IPS-NIHi11 (cell line): ENCODE measurements around the gene VSIG2.

Experiments used
- DNase-seq: peaks from one replicate; pipeline ENCODE4 v3.0.0; 2012; ENCODE audit warnings: mixed read lengths, low spot score

VSIG2 gene

GRCh38 chr11:124748481-124749343 lies 3.3 kb downstream of the VSIG2 start:
- no peak for DNase-seq

GRCh38 chr11:124748100-124748418 lies 4.0 kb downstream of the VSIG2 start:
- DNase-seq, result no peak

- no peak for DNase-seq
These were observed 4.5 kb downstream of the VSIG2 start for GRCh38 chr11:124747406-124748099.

GRCh38 chr11:124746621-124747243 lies 5.3 kb downstream of the VSIG2 start:
- peak; percentile 94 for DNase-seq

- peak; percentile 49 for DNase-seq
These were observed 6.0 kb downstream of the VSIG2 start for GRCh38 chr11:124745835-124746620.

- no peak for DNase-seq
These were observed 6.7 kb downstream of the VSIG2 start for GRCh38 chr11:124745270-124745834.

GRCh38 chr11:124743050-124743449 lies 9.0 kb downstream of the VSIG2 start:
- DNase-seq, result no peak

GRCh38 chr11:124742555-124742954 lies 9.5 kb downstream of the VSIG2 start:
- DNase-seq, result no peak

GRCh38 chr11:124740277-124740882 lies 11.7 kb downstream of the VSIG2 start:
- DNase-seq, result no peak

- peak; percentile 98 for DNase-seq
These were observed 12.4 kb downstream of the VSIG2 start, which contains the start of gene NRGN for GRCh38 chr11:124739479-124740276. NRGN (plus strand) TSS chr11:124739942; CDS start chr11:124740085, 143 bp downstream.

- DNase-seq, result no peak
These were observed 13.2 kb downstream of the VSIG2 start for GRCh38 chr11:124738713-124739478.

GRCh38 chr11:124737638-124738305 lies 14.3 kb downstream of the VSIG2 start:
- DNase-seq, result no peak

GRCh38 chr11:124736736-124737135 lies 15.3 kb downstream of the VSIG2 start:
- DNase-seq, result no peak

GRCh38 chr11:124732230-124732629 lies 19.8 kb downstream of the VSIG2 start:
- no peak for DNase-seq

GRCh38 chr11:124729571-124729970 lies 22.5 kb downstream of the VSIG2 start:
- DNase-seq, result no peak

- no peak for DNase-seq
These were observed 23.9 kb downstream of the VSIG2 start for GRCh38 chr11:124728134-124728533.

GRCh38 chr11:124727474-124727873 lies 24.6 kb downstream of the VSIG2 start:
- DNase-seq, result no peak

- DNase-seq, result no peak
These were observed 26.3 kb downstream of the VSIG2 start for GRCh38 chr11:124725719-124726105.
